ENCODE measurements around the gene ABCG1.

Gene ABCG1

GRCh38 chr21:42207426-42207825 is 11.5 kb upstream of the ABCG1 start:
- H3K4me3 ChIP-seq (ENCODE audit: low read depth, low read length), result no peak overlapping the region
- DNase-seq (ENCODE audit: low read depth), result no peak
- in situ Hi-C loops (cut with HindIII; ENCODE audit: low sequenced_read_pairs), result no loop called here
- no peak for TF ChIP-seq CTCF (IDR thresholded peaks at IDR 0.05; ENCODE audit: low read depth, low read length, missing control alignments)

- in situ Hi-C loops (cut with HindIII; ENCODE audit: low sequenced_read_pairs), result no loop called here
- DNase-seq (ENCODE audit: low read depth), result no peak
- TF ChIP-seq CTCF (IDR thresholded peaks at IDR 0.05; ENCODE audit: low read depth, low read length, missing control alignments), result no peak
- H3K4me3 ChIP-seq (ENCODE audit: low read depth, low read length), result no peak overlapping the region
Measured at GRCh38 chr21:42208036-42208435, 10.9 kb upstream of the ABCG1 start.

GRCh38 chr21:42208801-42209490 is 10.0 kb upstream of the ABCG1 start:
- TF ChIP-seq CTCF (IDR thresholded peaks at IDR 0.05; ENCODE audit: low read depth, low read length, missing control alignments), result no peak

GRCh38 chr21:42209801-42210479 is 9.0 kb upstream of the ABCG1 start:
- DNase-seq (ENCODE audit: low read depth), result no peak
- H3K4me3 ChIP-seq (ENCODE audit: low read depth, low read length), result no peak overlapping the region
- TF ChIP-seq CTCF (IDR thresholded peaks at IDR 0.05; ENCODE audit: low read depth, low read length, missing control alignments), result no peak
- in situ Hi-C loops (cut with HindIII; ENCODE audit: low sequenced_read_pairs), result no loop called here

More at GRCh38 chr21:42208801-42209490, 10.0 kb upstream of the ABCG1 start:
- in situ Hi-C loops (cut with HindIII; ENCODE audit: low sequenced_read_pairs), result no loop called here
- H3K4me3 ChIP-seq (ENCODE audit: low read depth, low read length), result no peak overlapping the region
- DNase-seq (ENCODE audit: low read depth), result no peak

- TF ChIP-seq CTCF (IDR thresholded peaks at IDR 0.05; ENCODE audit: low read depth, low read length, missing control alignments), result no peak
- in situ Hi-C loops (cut with HindIII; ENCODE audit: low sequenced_read_pairs), result no loop called here
- H3K4me3 ChIP-seq (ENCODE audit: low read depth, low read length), result no peak overlapping the region
- no peak for DNase-seq (ENCODE audit: low read depth)
Measured at GRCh38 chr21:42212266-42212665, 6.7 kb upstream of the ABCG1 start.

GRCh38 chr21:42213082-42213774 is 5.7 kb upstream of the ABCG1 start:
- in situ Hi-C loops (cut with HindIII; ENCODE audit: low sequenced_read_pairs), result no loop called here
- no peak overlapping the region for H3K4me3 ChIP-seq (ENCODE audit: low read depth, low read length)
- no peak for DNase-seq (ENCODE audit: low read depth)
- no peak for TF ChIP-seq CTCF (IDR thresholded peaks at IDR 0.05; ENCODE audit: low read depth, low read length, missing control alignments)
